Choroid plexus epithelial cell (primary cell): ENCODE measurements around the gene MARVELD2.
"Not testable (repeated sequence)": the region's sequence is repeated elsewhere in the genome, so short reads cannot be mapped to it uniquely, and the experiment has no call there.

Experiments used
- DNase-seq: peaks from one replicate; pipeline ENCODE4 v3.0.0-alpha.2; 2010; ENCODE audit warnings: low read depth
- H3K4me3 ChIP-seq: 2 replicates; pipeline ENCODE4 v1.5.1; 2011; ENCODE audit warnings: low read depth, mild to moderate bottlenecking, control low read depth, low read length, moderate library complexity
- TF ChIP-seq, protein P1 (sequence below): conservative IDR thresholded peaks from 2 replicates; pipeline ENCODE4 v1.5.1; 2011; ENCODE audit warnings: low read depth, mild to moderate bottlenecking, control low read depth, inconsistent platforms, low read length, moderate library complexity

Gene MARVELD2

DNA sequence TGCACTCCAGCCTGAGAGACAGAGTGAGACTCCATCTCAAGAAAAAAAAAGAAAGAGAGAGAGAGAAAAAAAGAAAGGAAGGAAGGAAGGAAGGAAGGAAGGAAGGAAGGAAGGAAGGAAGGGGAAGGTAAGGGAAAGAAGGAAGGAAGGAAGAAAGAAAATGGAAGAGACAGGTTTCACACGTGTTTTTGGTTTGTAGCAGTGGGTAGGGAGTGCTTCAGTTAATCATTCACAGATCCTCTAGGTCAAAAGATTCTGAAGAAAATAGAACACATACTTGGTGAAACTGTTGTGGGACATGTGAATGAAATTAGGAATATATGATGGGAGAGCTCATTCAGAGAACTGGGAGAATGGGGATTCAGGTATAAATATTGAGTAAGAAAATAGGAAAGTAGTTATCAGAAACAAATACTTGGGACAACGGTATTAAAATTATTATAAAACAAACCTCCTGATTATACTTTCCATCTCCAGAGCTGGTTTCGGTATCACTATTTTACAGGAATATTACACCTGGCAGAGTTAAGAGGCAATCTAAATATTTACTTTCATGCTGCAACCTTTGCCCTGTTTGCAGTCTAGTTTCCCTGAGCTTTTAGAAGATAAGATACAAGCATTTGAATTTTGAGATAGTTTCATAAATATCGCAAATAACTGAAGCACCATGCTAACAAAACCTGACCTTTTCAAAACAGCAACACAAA, 37.2 kb downstream of the MARVELD2 start:
- TF ChIP-seq, protein P1, sequence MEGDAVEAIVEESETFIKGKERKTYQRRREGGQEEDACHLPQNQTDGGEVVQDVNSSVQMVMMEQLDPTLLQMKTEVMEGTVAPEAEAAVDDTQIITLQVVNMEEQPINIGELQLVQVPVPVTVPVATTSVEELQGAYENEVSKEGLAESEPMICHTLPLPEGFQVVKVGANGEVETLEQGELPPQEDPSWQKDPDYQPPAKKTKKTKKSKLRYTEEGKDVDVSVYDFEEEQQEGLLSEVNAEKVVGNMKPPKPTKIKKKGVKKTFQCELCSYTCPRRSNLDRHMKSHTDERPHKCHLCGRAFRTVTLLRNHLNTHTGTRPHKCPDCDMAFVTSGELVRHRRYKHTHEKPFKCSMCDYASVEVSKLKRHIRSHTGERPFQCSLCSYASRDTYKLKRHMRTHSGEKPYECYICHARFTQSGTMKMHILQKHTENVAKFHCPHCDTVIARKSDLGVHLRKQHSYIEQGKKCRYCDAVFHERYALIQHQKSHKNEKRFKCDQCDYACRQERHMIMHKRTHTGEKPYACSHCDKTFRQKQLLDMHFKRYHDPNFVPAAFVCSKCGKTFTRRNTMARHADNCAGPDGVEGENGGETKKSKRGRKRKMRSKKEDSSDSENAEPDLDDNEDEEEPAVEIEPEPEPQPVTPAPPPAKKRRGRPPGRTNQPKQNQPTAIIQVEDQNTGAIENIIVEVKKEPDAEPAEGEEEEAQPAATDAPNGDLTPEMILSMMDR: no peak
- no peak overlapping the region for H3K4me3 ChIP-seq
- DNase-seq: no peak

DNA sequence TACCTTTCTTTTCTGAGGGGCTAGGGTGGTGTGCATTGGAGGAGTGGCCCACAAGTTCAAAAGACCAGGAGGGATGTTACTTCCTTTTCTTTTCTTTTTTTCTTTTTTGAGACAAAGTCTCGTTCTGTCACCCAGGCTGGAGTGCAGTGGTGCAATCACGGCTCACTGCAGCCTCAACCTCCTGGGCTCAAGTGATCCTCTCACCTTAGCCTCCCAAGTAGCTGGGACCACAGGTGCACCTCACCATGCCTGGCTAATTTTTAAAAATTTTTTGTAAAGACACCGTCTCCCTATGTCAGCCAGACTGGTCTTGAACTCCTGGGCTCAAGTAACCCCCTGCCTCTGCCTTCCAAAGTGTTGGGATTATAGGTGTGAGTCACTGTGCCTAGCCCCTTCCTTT, 38.6 kb downstream of the MARVELD2 start:
- H3K4me3 ChIP-seq, DNase-seq: not testable (repeated sequence)

DNA sequence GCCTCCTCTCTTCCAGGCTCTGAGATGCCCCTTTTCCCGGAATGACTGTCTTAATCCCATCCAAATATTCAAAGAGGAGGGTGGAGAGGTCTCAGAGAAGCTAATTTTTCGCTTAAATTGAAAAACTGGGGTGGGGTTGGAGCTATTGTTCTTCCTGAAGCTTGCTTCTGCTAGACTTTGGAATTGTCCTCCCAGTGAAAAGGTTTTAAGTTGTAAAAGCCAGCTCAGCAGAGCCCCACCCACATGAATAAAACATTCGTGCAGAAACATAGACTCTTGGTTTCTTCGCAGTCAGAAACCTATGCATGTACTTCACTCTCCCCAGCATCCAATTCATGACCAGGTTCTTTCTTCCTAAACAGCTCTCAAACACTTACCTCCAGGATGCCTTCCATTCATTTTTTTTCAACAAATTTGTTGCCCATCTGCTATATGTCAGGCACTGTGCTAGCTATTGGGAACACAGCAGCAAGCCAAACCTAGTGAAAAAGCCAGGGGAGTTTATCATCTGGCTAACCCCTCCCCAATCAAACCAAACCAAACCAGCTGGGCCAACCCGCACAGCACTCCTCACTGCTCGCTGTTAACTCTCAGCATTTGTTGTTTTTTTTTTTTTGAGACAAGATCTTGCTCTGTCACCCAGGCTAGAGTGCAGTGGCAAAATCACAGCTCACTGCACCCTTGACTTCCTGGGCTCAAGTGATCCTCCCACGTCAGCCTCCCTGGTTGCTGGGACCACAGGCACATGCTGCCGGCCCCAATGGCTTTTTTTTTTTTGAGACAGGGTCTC, 39.7 kb downstream of the MARVELD2 start:
- TF ChIP-seq, protein P1: no peak
- no peak for DNase-seq
- H3K4me3 ChIP-seq: no peak overlapping the region

DNA sequence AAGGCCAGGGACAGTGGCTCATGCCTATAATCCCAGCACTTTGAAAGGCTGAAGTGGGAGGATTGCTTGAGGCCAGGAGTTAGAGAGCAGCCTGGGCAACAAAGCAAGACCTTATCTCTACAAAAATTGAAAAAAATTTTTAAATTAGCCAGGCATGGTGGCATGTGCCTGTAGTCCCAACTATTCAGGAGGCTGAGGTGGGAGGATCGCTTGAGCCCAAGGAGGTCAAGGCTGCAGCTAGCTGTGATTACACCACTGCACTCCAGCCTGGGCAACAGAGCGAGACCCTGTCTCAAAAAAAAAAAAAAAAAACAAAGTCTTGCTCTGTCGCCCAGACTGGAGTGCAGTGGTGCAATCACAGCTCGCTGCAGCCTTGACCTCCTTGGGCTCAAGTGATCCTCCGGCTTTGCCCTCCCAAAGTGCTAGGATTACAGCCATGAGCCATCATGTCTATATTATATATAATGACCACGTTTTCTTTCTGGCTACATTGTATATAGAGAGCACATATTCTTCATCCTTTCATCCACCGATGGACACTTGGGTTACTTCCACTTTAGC, 40.6 kb downstream of the MARVELD2 start:
- H3K4me3 ChIP-seq, DNase-seq: not testable (repeated sequence)

DNA sequence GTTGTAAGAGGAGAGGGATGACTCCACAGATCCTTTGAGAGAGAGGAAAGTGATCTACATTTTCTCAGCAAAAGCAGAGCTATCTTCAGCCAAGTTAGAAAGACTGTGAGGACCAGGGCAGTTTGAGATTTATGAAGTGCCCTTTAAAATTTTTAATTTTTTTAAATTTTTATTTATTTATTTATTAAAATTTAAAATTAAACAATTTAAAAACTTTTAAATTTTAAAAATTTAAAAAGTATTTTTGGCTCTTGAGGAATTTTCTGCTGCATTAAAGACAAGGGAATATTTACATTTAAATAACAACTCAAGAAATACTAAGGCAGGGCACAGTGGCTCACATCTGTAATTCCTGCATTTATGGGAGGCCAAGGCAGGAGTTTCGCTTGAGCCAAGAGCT, 47.3 kb downstream of the MARVELD2 start:
- TF ChIP-seq, protein P1: no peak
- no peak for DNase-seq

DNA sequence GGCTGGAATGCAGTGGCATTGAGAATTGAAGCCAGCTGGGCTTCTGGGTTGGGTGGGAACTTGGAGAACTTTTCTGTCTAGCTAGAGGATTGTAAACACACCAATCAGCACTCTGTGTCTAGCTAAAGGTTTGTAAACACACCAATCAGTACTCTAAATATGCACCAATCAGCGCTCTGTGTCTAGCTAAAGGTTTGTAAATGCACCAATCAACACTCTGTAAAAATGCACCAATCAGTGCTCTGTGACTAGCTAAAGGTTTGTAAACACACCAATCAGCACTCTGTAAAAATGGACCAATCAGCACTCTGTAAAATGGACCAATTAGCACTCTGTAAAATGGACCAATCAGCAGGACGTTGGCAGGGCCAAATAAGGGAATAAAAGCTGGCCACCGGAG, 51.5 kb downstream of the MARVELD2 start:
- H3K4me3 ChIP-seq, DNase-seq: not testable (repeated sequence)

More for the DNA sequence above, 47.3 kb downstream of the MARVELD2 start:
- H3K4me3 ChIP-seq: no peak overlapping the region

DNA sequence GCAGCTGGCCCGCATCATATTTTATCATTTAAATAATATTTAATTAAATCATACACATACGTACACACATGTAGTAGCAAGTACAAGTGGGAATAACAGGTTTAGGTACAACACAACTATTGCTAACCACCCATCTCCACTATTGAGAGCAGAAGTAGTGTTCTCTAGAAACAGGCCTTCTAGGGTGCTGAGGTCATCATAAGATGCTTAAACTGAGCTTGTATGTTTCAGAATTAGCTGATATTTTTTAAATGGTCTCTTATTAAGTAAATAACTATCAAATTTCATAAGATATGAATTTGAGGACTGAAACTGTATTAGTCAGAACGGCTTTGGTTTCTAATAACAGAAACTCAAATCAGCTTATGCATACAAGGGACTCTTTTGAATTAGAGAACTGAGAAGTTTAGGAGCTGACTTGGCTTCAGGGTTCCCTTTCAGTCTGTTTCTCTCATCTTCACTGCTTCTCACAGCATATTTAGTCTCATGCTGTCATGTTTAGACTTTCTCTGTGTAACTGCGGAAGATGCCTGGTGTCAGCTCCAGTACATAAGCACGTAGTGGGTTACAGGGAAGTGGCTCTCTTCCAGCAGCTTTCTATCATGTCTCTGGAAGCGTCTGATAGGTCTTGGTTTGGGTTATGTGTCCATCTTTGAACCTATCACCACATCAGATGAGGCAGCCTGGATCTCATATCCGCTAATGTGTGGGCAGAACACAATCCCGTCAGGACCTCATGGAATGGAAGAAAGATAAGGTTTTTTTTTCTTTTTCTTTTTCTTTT, 52.7 kb downstream of the MARVELD2 start:
- TF ChIP-seq, protein P1: no peak
- peak; percentile 20 for DNase-seq
- H3K4me3 ChIP-seq: no peak overlapping the region

DNA sequence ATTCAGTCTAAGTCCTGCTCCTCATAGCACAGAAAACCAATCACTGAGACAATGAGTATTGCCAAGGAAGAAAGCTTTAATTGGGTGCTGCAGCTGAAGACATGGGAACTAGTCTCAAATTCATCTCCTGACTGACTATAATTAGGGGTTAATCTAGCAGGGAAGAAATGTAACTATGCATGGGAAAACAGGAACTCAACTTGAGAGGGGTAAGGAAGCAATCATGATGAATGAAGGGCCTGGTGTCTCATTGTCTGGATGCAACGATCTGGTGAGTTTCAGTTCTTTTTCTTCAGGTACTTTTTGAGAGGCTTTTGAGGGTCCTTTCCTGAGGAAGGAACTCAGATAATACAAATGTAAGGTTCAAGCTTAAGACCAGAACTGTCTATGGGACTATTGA, 53.7 kb downstream of the MARVELD2 start:
- TF ChIP-seq, protein P1: no peak
- DNase-seq: no peak
- no peak overlapping the region for H3K4me3 ChIP-seq

DNA sequence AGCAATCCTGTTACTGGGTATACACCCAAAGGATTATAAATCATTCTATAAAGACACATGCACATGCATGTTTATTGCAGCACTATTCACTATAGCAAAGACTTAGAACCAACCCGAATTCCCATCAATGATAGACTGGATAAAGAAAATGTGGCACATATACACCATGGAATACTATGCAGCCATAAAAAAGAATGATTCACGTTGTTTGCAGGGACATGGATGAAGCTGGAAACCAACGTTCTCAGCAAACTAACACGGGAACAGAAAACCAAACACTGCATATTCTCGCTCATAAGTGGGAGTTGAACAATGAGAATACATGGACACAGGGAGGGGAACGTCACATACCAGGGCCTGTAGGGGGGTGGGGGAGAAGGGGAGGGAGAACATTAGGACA, 56.6 kb downstream of the MARVELD2 start:
- H3K4me3 ChIP-seq, DNase-seq: not testable (repeated sequence)

DNA sequence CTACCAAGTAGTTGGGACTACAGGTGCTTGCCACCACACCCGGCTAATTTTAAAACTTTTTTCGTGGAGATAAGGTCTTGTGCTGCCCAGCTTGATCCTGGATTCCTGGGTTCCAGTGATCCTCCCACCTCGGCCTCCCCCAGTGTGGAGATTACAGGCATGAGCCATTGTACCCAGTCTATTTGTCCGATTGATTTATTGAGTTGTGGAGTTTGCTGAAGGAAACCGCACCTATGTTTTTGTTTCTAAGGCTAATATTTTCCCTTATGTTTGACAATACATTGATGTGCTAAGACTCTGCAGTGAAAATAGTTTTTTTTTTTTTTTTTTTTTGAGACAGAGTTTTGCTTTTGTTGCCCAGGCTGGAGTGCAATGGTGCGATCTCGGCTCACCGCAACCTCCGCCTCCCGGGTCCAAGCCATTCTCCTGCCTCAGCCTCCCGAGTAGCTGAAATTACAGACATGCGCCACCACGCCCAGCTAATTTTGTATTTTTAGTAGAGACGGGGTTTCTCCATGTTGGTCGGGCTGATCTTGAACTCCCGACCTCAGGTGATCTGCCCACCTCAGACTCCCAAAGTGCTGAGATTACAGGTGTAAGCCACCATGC, 57.7 kb downstream of the MARVELD2 start:
- DNase-seq, H3K4me3 ChIP-seq: not testable (repeated sequence)
